Germinal center (tissue), 1 donor: Measurements from ENCODE around the gene ATL1.
A peak's percentile ranks its signal among the peaks of the same experiment; 100 is the strongest.
"Not testable (repeated sequence)": the region's sequence is repeated elsewhere in the genome, so short reads cannot be mapped to it uniquely, and the experiment has no call there.

Experiments used
- DNase-seq: peaks from one replicate; pipeline ENCODE4 v3.0.0; 2012; ENCODE audit warnings: mixed read lengths, low spot score

ATL1 gene

GRCh38 chr14:50658203-50658602 is 98.3 kb downstream of the ATL1 start:
- DNase-seq, result no peak

- no peak for DNase-seq
Observed at GRCh38 chr14:50659327-50659974, 99.5 kb downstream of the ATL1 start.

GRCh38 chr14:50664579-50664978 is 104.6 kb downstream of the ATL1 start:
- DNase-seq, result not testable (repeated sequence)

GRCh38 chr14:50665300-50665699 is 105.4 kb downstream of the ATL1 start:
- DNase-seq, result not testable (repeated sequence)

- no peak for DNase-seq
Observed at GRCh38 chr14:50666772-50667683, 107.1 kb downstream of the ATL1 start.

GRCh38 chr14:50667684-50667995 is 107.7 kb downstream of the ATL1 start:
- peak; percentile 29 for DNase-seq

- DNase-seq, result peak; percentile 37
Observed at GRCh38 chr14:50667996-50668825, 108.3 kb downstream of the ATL1 start, which contains the start of gene SAV1. TSS of gene SAV1 (minus strand) at chr14:50668306. CDS start at chr14:50667967, 339 bp downstream.

DNA sequence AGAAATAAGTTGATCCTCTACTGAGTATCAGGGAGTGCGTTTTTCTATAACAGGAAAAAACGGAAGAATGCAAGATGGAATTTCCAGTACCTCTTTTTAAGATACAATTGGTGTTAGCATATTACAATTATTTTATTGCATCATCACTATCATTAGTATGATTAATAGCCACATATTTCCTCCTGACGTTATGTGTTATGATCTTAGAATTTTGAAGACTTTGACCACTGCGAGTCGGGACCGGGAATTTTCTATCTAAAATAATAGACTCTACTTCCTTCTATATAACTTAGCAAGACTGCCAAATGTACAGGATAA is 108.8 kb downstream of the ATL1 start:
- DNase-seq, result no peak

GRCh38 chr14:50669441-50669986 is 109.6 kb downstream of the ATL1 start:
- no peak for DNase-seq

DNA sequence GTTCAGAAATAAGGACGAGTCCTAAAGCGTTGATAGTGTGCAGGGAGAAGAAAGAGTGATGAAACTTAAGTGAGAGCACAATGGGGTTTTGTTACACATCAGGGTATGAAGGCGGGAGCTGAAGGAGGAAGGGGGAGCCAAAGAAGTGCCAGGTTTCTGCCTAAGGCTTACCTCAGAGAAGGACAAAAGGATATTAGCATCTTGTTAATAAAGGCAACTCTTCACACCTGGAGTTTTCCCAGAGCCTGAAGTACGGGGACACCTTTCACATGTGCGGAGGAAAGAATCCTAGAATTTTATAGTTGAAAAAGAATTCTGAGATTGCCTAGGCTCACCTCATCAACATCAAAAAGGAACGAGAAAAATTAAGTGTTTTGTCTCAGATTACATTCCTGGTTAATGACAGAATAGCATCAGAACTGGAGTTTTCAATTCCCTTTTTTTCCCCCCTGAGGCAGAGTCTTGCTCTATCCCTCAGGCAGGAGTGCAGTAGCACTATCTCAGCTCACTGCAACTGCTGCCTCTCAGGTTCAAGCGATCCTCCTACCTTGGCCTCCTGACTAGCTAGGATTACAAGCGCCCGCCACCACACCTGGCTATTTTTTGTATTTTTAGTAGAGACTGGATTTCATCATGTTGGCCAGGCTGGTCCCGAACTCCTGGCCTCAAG is 110.4 kb downstream of the ATL1 start:
- DNase-seq, result no peak

- no peak for DNase-seq
Observed at GRCh38 chr14:50670866-50671256, 110.9 kb downstream of the ATL1 start.

- no peak for DNase-seq
Observed at GRCh38 chr14:50675597-50675996, 115.7 kb downstream of the ATL1 start.

- DNase-seq, result no peak
Observed at GRCh38 chr14:50676814-50677516, 117.0 kb downstream of the ATL1 start.

GRCh38 chr14:50677527-50678063 is 117.7 kb downstream of the ATL1 start:
- no peak for DNase-seq

DNA sequence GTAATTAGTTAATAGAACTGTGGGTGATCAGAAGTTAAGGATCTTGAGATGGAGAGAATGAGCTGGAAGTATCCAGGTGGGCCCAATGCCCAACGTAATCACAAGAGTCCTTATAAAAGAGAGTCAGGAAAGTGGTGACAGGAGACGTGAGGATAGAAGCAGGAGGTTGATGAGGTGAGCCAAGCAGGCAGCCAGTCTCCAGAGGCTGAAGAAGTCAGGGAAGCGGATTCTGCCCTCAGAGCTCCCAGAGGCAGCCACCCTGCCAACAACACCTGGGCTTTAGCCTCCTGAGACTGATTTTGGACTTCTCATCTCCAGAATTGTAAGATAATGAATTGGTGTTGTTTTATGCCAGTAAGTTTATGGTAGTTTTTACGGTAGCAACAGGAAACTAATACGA is 118.2 kb downstream of the ATL1 start:
- DNase-seq, result no peak

DNA sequence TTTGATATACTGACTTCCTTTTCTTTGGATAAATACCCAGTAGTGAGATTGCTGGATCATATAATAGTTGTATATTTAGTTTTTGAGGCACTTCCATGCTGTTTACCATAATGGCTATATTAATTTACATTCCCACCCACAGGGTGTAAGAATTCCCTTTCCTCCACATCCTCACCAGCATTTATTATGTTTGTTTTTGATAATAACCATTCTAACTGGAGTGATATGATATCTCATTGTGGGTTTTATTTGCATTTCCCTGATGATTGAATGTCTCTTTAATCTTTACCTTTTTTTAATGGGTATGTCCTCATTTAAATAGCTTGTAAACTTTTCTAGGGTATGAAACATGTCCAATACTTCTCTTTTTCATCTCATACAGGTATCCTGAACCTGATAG is 119.7 kb downstream of the ATL1 start:
- DNase-seq, result no peak
